H1 (cell line): Measurements from ENCODE around the gene ADNP2. TPM values are rescaled to one million over a fixed set of nuclear protein-coding genes. Genes with fewer than 3 reads are reported as not detected.

Experiments
- CTCF ChIA-PET: fragments of 300-600 bp; sonication (Branson Sonifier 250); formaldehyde crosslinking; loops from one replicate; lab custom pipeline; 2021; ENCODE audit not compliant: partially characterized antibody; lab: Charles Lee
- POLR2A ChIA-PET: fragments of 300-600 bp; sonication (Branson Sonifier 250); formaldehyde crosslinking; loops from one replicate; lab custom pipeline; 2021; ENCODE audit warnings: inconsistent platforms; ENCODE audit not compliant: partially characterized antibody; lab: Charles Lee
- DNase-seq, 2 experiments: peaks; one replicate each; pipeline versions ENCODE4 v3.0.0 to v3.0.0-alpha.2; 2010 to 2022; ENCODE audit warnings: low spot score in 2 of 2, low read depth in 1 of 2, mixed read lengths in 1 of 2
- FAIRE-seq: peaks from 2 replicates; lab custom pipeline; 2011; peaks lifted over from hg19 to GRCh38; lab: Jason Lieb, UNC
- H2AFZ ChIP-seq: 2 replicates; pipeline ENCODE4 v1.8.1; 2012; ENCODE audit warnings: low read length, inconsistent platforms
- H2AK5ac ChIP-seq: 2 replicates; pipeline ENCODE4 v1.6.1; 2013; ENCODE audit warnings: low read depth, low read length
- H2BK120ac ChIP-seq: replicated peaks from 2 replicates; pipeline ENCODE3; 2013; ENCODE audit warnings: low read depth, low read length, inconsistent platforms
- H2BK12ac ChIP-seq: 2 replicates; pipeline ENCODE4 v1.6.1; 2013; ENCODE audit warnings: low read depth, low read length
- H2BK15ac ChIP-seq: 2 replicates; pipeline ENCODE4 v1.6.1; 2013; ENCODE audit warnings: low read length
- H2BK20ac ChIP-seq: 2 replicates; pipeline ENCODE4 v1.6.1; 2013; ENCODE audit warnings: low read length
- H2BK5ac ChIP-seq: 2 replicates; pipeline ENCODE4 v1.6.1; 2013; ENCODE audit warnings: low read depth, low read length
- H3K14ac ChIP-seq: 2 replicates; pipeline ENCODE4 v1.6.1; 2013; ENCODE audit warnings: inconsistent platforms; ENCODE audit not compliant: insufficient read length
- H3K18ac ChIP-seq: 2 replicates; pipeline ENCODE4 v1.6.1; 2013; ENCODE audit warnings: low read length; ENCODE audit errors: extremely low read depth
- H3K23ac ChIP-seq: 2 replicates; pipeline ENCODE4 v1.6.1; 2013; ENCODE audit warnings: inconsistent platforms; ENCODE audit not compliant: insufficient read length
- H3K23me2 ChIP-seq: 2 replicates; pipeline ENCODE4 v1.6.1; 2013; ENCODE audit warnings: low read depth, low read length
- H3K27ac ChIP-seq: 2 replicates; pipeline ENCODE4 v1.6.1; 2011; ENCODE audit warnings: low read depth, low read length, inconsistent platforms
- H3K27me3 ChIP-seq, 4 experiments: replicated peaks in 1 of 4; 1 replicate in 1 of 4; 2 replicates in 3 of 4; pipeline versions ENCODE4 v1.6.1 to v1.8.1; 2011 to 2013; ENCODE audit warnings: low read length in 3 of 4, mild to moderate bottlenecking in 3 of 4, inconsistent platforms in 2 of 4, mixed read lengths in 2 of 4, moderate library complexity in 1 of 4; ENCODE audit not compliant: control insufficient read depth in 3 of 4, insufficient read depth in 3 of 4; ENCODE audit errors: extremely low read depth in 1 of 4
- H3K36me3 ChIP-seq, 4 experiments: 2 replicates each; pipeline versions ENCODE4 v1.6.1 to v1.8.1; 2011 to 2013; ENCODE audit warnings: mild to moderate bottlenecking in 4 of 4, low read length in 3 of 4, moderate library complexity in 2 of 4, control low read depth in 1 of 4, inconsistent platforms in 1 of 4; ENCODE audit not compliant: insufficient read depth in 4 of 4, control insufficient read depth in 2 of 4
- H3K4ac ChIP-seq: replicated peaks from 2 replicates; pipeline ENCODE3; 2013; ENCODE audit warnings: low read length, low read depth, mixed read lengths, inconsistent platforms; ENCODE audit not compliant: insufficient read length
- H3K4me1 ChIP-seq, 4 experiments: replicated peaks in 1 of 4; 1 replicate in 1 of 4; 2 replicates in 3 of 4; pipeline versions ENCODE4 v1.6.1 to v1.8.1; 2011 to 2013; ENCODE audit warnings: low read length in 3 of 4, inconsistent platforms in 2 of 4, mixed read lengths in 1 of 4; ENCODE audit not compliant: insufficient read depth in 4 of 4, control insufficient read depth in 3 of 4
- H3K4me2 ChIP-seq, 2 experiments: 2 replicates each; pipeline versions ENCODE4 v1.6.1 to v1.8.1; 2011 to 2013; ENCODE audit warnings: low read depth in 2 of 2, low read length in 2 of 2, control low read depth in 1 of 2, inconsistent platforms in 1 of 2, mild to moderate bottlenecking in 1 of 2; ENCODE audit not compliant: insufficient read depth in 1 of 2
- H3K4me3 ChIP-seq, 4 experiments: fragments of 200-600, 300-600 bp in 1 of 4; sonication (generic), shearing (Covaris generic), sonication (Bioruptor Twin) in 1 of 4; 2 replicates each; pipeline versions ENCODE4 v1.5.1 to v1.8.1; 2011 to 2016; ENCODE audit warnings: low read length in 4 of 4, low read depth in 3 of 4, control low read depth in 2 of 4, inconsistent platforms in 2 of 4, mild to moderate bottlenecking in 2 of 4, mixed read lengths in 1 of 4, moderate library complexity in 1 of 4; ENCODE audit not compliant: insufficient read depth in 2 of 4; ENCODE audit errors: extremely low read depth in 1 of 4
- H3K56ac ChIP-seq: replicated peaks from 2 replicates; pipeline ENCODE3; 2013; ENCODE audit warnings: low read depth, mild to moderate bottlenecking, mixed read lengths, low read length, inconsistent platforms; ENCODE audit not compliant: insufficient read length
- H3K79me1 ChIP-seq: 2 replicates; pipeline ENCODE4 v1.6.1; 2013; ENCODE audit warnings: low read depth, low read length, control low read depth
- H3K79me2 ChIP-seq, 2 experiments: 2 replicates each; pipeline versions ENCODE4 v1.6.1 to v1.8.1; 2012 to 2013; ENCODE audit warnings: low read length in 2 of 2, mild to moderate bottlenecking in 2 of 2, inconsistent platforms in 1 of 2; ENCODE audit not compliant: insufficient read depth in 2 of 2, control insufficient read depth in 1 of 2
- H3K9ac ChIP-seq, 4 experiments: replicated peaks in 1 of 4; 1 replicate in 1 of 4; 2 replicates in 3 of 4; pipeline versions ENCODE4 v1.6.1 to v1.8.1; 2011 to 2013; ENCODE audit warnings: low read depth in 3 of 4, low read length in 3 of 4, control low read depth in 2 of 4, mild to moderate bottlenecking in 2 of 4, moderate library complexity in 2 of 4, inconsistent platforms in 1 of 4; ENCODE audit errors: extremely low read depth in 1 of 4
- H3K9me3 ChIP-seq, 2 experiments: 2 replicates each; pipeline versions ENCODE4 v1.6.1 to v1.8.1; 2012 to 2013; ENCODE audit warnings: mild to moderate bottlenecking in 2 of 2, moderate library complexity in 2 of 2, control low read depth in 1 of 2, inconsistent platforms in 1 of 2, low read depth in 1 of 2, low read length in 1 of 2, mixed read lengths in 1 of 2; ENCODE audit not compliant: insufficient read depth in 2 of 2
- H4K20me1 ChIP-seq, 2 experiments: replicated peaks in 1 of 2; 2 replicates each; pipeline versions ENCODE3 to v1.8.1; 2011 to 2013; ENCODE audit warnings: inconsistent platforms in 2 of 2, low read length in 2 of 2, mild to moderate bottlenecking in 1 of 2; ENCODE audit not compliant: insufficient read depth in 2 of 2, control insufficient read depth in 1 of 2
- H4K5ac ChIP-seq: 2 replicates; pipeline ENCODE4 v1.6.1; 2013; ENCODE audit warnings: low read length, low read depth, mixed read lengths, inconsistent platforms; ENCODE audit not compliant: insufficient read length
- H4K8ac ChIP-seq: 2 replicates; pipeline ENCODE4 v1.8.0; 2013; ENCODE audit warnings: mild to moderate bottlenecking, moderate library complexity, low read length, inconsistent platforms; ENCODE audit not compliant: insufficient read depth; ENCODE audit errors: extremely low read depth
- H4K91ac ChIP-seq: replicated peaks from 2 replicates; pipeline ENCODE3; 2013; ENCODE audit warnings: low read length, mixed read lengths, inconsistent platforms; ENCODE audit not compliant: insufficient read length
- BRCA1 ChIP-seq: IDR thresholded peaks from 2 replicates; pipeline ENCODE4 v1.6.1; 2012; ENCODE audit warnings: low read depth, low read length, improper control_type of control experiment
- CTCF ChIP-seq, 3 experiments: IDR thresholded peaks; 1 replicate in 2 of 3; 2 replicates in 1 of 3; pipeline versions ENCODE4 v1.5.1 to v1.6.1; 2011; ENCODE audit warnings: low read length in 3 of 3, mild to moderate bottlenecking in 3 of 3, inconsistent platforms in 2 of 3, low read depth in 1 of 3, moderate library complexity in 1 of 3; ENCODE audit not compliant: insufficient read depth in 1 of 3; ENCODE audit errors: control extremely low read depth in 1 of 3
- NANOG ChIP-seq: IDR thresholded peaks from 2 replicates; pipeline ENCODE4 v1.6.1; 2011; ENCODE audit warnings: low read length, low read depth, mild to moderate bottlenecking, inconsistent platforms; ENCODE audit not compliant: insufficient read depth, poor library complexity, severe bottlenecking
- POU5F1 ChIP-seq: IDR thresholded peaks from 2 replicates; pipeline ENCODE4 v1.6.1; 2011; ENCODE audit warnings: low read depth, mild to moderate bottlenecking, low read length, moderate library complexity
- RAD21 ChIP-seq, 2 experiments: IDR thresholded peaks in 1 of 2; conservative IDR thresholded peaks in 1 of 2; 2 replicates each; pipeline ENCODE4 v1.6.1; 2011; ENCODE audit warnings: low read depth in 2 of 2, low read length in 2 of 2, improper control_type of control experiment in 1 of 2, inconsistent platforms in 1 of 2, mild to moderate bottlenecking in 1 of 2, moderate library complexity in 1 of 2
- SIX5 ChIP-seq: IDR thresholded peaks from 2 replicates; pipeline ENCODE4 v1.6.1; 2011; ENCODE audit warnings: mild to moderate bottlenecking, low read depth, low read length
- SP4 ChIP-seq: IDR thresholded peaks from 2 replicates; pipeline ENCODE4 v1.6.1; 2012; ENCODE audit warnings: low read length, inconsistent platforms
- SUZ12 ChIP-seq: fragments of 200-600 bp; sonication (generic); IDR thresholded peaks from 2 replicates; pipeline ENCODE4 v1.6.1; 2012; ENCODE audit warnings: mild to moderate bottlenecking, inconsistent platforms, low read length, moderate library complexity, mixed read lengths
- WGBS, 2 experiments: shearing (Covaris generic) in 1 of 2; methylation state at CpG; one replicate each; pipeline versions ENCODE4 v1.1.6 to v1.1.7; 2013 to 2015; ENCODE audit warnings: low lambda C conversion rate in 2 of 2, mixed read lengths in 2 of 2, inconsistent platforms in 1 of 2, low coverage in 1 of 2, missing lambda C conversion rate in 1 of 2; ENCODE audit not compliant: insufficient replicate concordance in 2 of 2, insufficient coverage in 1 of 2, insufficient read length in 1 of 2; ENCODE audit errors: extremely low coverage in 1 of 2, missing lambda C conversion rate in 1 of 2; 5-methylcytosine and 5-hydroxymethylcytosine counted together
- polyA plus RNA-seq, 7 experiments: library from polyadenylated mRNA; depleted of rRNA in 3 of 7; stranded (reverse) in 5 of 7; unstranded in 2 of 7; fragments of >200 nt in 5 of 7; fragments of 200-250 nt in 2 of 7; gene quantifications; 1 replicate in 5 of 7; 2 replicates in 1 of 7; 4 replicates in 1 of 7; pipeline versions ENCODE4 v1.2.1 to v1.2.3, GENCODE V29; 2011 to 2013; ENCODE audit warnings: missing spikeins in 2 of 7, mixed read lengths in 2 of 7
- total RNA-seq: library from RNA; stranded (reverse); fragmentation: NEBNext Ultra II Directional; extraction: Animal tissue kit (Norgen Biotek cat#: 25700); gene quantifications from 2 replicates; pipeline ENCODE4 v1.2.1, GENCODE V29; 2021

ADNP2 gene
- total and polyA plus RNA-seq, 2 of the 8 experiments (the other 6 are each of a cell fraction or from before 2014, with no cell fraction given), result 25.1 to 61.6 TPM

- Histone ChIP-seq H2AK5ac (no peak overlapping the region), H4K20me1 (peaks cover 0 to 11% of the 10 kb centered on the region in 2 experiments), H3K79me1 (no peaks in the 10 kb centered on the region; the same call in 1 of the 2 replicates), H3K36me3 (no peaks in the 10 kb centered on the region), H3K23ac (no peak overlapping the region), H2BK20ac (no peak overlapping the region), H2BK12ac (no peak overlapping the region), H3K9me3 (no peaks in the 10 kb centered on the region), H3K27ac (no peak overlapping the region), H3K27me3 (no peaks in the 10 kb centered on the region), H3K56ac (no peak overlapping the region), H3K9ac (no peak overlapping the region), H3K79me2 (no peaks in the 10 kb centered on the region), H3K4ac (no peak overlapping the region), H4K8ac (no peak overlapping the region), H3K18ac (no peak overlapping the region), H4K91ac (no peak overlapping the region), H3K4me3 (no peak overlapping the region), H3K14ac (no peak overlapping the region), H3K23me2 (no peaks in the 10 kb centered on the region), H3K4me1 (no peaks in the 10 kb centered on the region), H3K4me2 (no peak overlapping the region), H2AFZ (no peak overlapping the region), H2BK15ac (no peak overlapping the region), H2BK5ac (no peak overlapping the region), H4K5ac (no peak overlapping the region), H2BK120ac (no peak overlapping the region)
- POLR2A ChIA-PET, result interaction anchor here (0.7 to 1.2 kb wide), 2 partner anchors 9 to 86 kb away, joined by 3 to 6 read pairs; no protein-coding TSS in a partner anchor
- peak; percentile 93 for FAIRE-seq
- no peak for TF ChIP-seq POU5F1
- TF ChIP-seq NANOG, result no peak
- no peak for TF ChIP-seq SUZ12
- TF ChIP-seq RAD21 (IDR thresholded peaks at IDR 0.05 in 1 of 2, conservative IDR thresholded peaks at IDR 0.05 in 1 of 2; ENCODE audit: low read depth in 2 of 2, low read length in 2 of 2), result peak; percentile 65 to 73
- no peak for TF ChIP-seq SP4
- no peak for TF ChIP-seq SIX5
- peak; percentile 64 to 81 (median 67) for TF ChIP-seq CTCF (IDR thresholded peaks at IDR 0.05; ENCODE audit: control extremely low read depth in 1 of 3, insufficient read depth in 1 of 3, low read depth in 1 of 3, low read length in 3 of 3)
- no peak for TF ChIP-seq BRCA1
- DNase-seq, result no peak
- CTCF ChIA-PET, result interaction anchor here (0.8 to 10.1 kb wide), 11 partner anchors 11 to 101 kb away, joined by 3 to 124 read pairs (median 6); no protein-coding TSS in a partner anchor
- 72% methylated on average over 6 of the region's 6 CpGs; no CpG with 5 or more reads in 1 of the 2 experiments for WGBS, 2 experiments
These were observed 45.2 kb downstream of the ADNP2 start for GRCh38 chr18:80154293-80154692.
